ENCODE data around the gene SLC22A23. TPM values are rescaled to one million over a fixed set of nuclear protein-coding genes. Genes with fewer than 3 reads are reported as not detected.

The SLC22A23 gene
- total RNA-seq, 4 donors from 2014 or later = 6.2 to 10.8 (median 7.8) TPM

GRCh38 chr6:3222506-3223038 lies 234.3 kb downstream of the SLC22A23 start:
- TF ChIP-seq EP300 (IDR thresholded peaks at IDR 0.05) = no peak
- no peak for TF ChIP-seq CTCF (IDR thresholded peaks at IDR 0.05)
- TF ChIP-seq POLR2AphosphoS5 (IDR thresholded peaks at IDR 0.05) = no peak
- no peak for TF ChIP-seq POLR2A (IDR thresholded peaks at IDR 0.05)
- Histone ChIP-seq H3K4me1 (peaks cover 0 to 15% (median 9%) of the 10 kb centered on the region in 3 donors), H3K9me3 (no peaks in the 10 kb centered on the region), H3K27ac (no peak overlapping the region), H3K27me3 (peaks cover 15% of the 10 kb centered on the region), H3K36me3 (no peaks in the 10 kb centered on the region), H3K4me3 (no peak overlapping the region)
- ATAC-seq = no peak
- 33 to 63% methylated on average over 1 to 2 of the region's 4 CpGs for WGBS, 2 donors (ENCODE audit: low coverage in 1 of 2)

DNA sequence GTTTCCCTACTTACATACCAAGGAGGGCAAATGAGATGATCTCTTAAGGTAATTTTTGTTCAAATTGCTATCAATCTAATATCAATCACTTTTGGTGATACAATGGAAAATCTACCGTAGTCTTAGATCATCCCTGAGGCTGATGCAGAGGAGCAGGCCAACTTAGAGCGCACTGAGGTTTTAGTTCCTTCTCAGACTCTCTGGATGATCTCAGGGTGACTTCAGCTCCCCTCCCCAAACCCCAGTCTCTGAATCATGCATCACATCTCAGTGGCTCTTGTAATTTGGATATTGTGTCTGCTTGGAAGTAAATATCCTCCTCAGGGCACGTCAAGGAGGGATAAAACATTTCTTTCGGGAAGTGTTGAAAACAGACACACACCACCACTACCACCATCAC lies 235.3 kb downstream of the SLC22A23 start:
- Histone ChIP-seq H3K36me3 (no peaks in the 10 kb centered on the region), H3K9me3 (no peaks in the 10 kb centered on the region), H3K27me3 (peaks cover 5% of the 10 kb centered on the region), H3K4me1 (peaks cover 0 to 5% (median 0%) of the 10 kb centered on the region in 3 donors), H3K4me3 (no peak overlapping the region), H3K27ac (no peak overlapping the region)
- 83 to 100% methylated on average over 3 to 4 of the region's 4 CpGs for WGBS, 2 donors (ENCODE audit: low coverage in 1 of 2)
- ATAC-seq = no peak
- no peak for TF ChIP-seq CTCF (IDR thresholded peaks at IDR 0.05)
- no peak for TF ChIP-seq POLR2A (IDR thresholded peaks at IDR 0.05)
- no peak for TF ChIP-seq EP300 (IDR thresholded peaks at IDR 0.05)

- Histone ChIP-seq H3K4me1 (no peaks in the 10 kb centered on the region), H3K27me3 (no peaks in the 10 kb centered on the region), H3K36me3 (no peaks in the 10 kb centered on the region), H3K9me3 (no peaks in the 10 kb centered on the region), H3K27ac (no peak overlapping the region), H3K4me3 (no peak overlapping the region)
- 63 to 69% methylated on average over 2 of the region's 2 CpGs for WGBS, 2 donors (ENCODE audit: low coverage in 1 of 2)
- no peak for ATAC-seq
- no peak for TF ChIP-seq POLR2A (IDR thresholded peaks at IDR 0.05)
- no peak for TF ChIP-seq EP300 (IDR thresholded peaks at IDR 0.05)
- TF ChIP-seq CTCF (IDR thresholded peaks at IDR 0.05) = no peak
- TF ChIP-seq POLR2AphosphoS5 (IDR thresholded peaks at IDR 0.05) = no peak
Measured at GRCh38 chr6:3220366-3220765, 236.5 kb downstream of the SLC22A23 start.

Other genes with a start within 250 kb of the SLC22A23 start
- 10 to 100 TPM; 11.5 to 42.8 (median 14.6) TPM for gene TUBB2B, start 229.4 kb downstream of the SLC22A23 start, total RNA-seq
- 10 to 100 TPM; 23.6 to 37.8 (median 29.5) TPM for gene PSMG4, start 198.1 kb downstream of the SLC22A23 start, total RNA-seq

Data from gastroesophageal sphincter (tissue), 4 donors.